ENCODE measurements around the gene SCAF4.

Gene SCAF4

GRCh38 chr21:31677047-31677446 lies 54.9 kb downstream of the SCAF4 start:
- Histone ChIP-seq H3K9ac (ENCODE audit: low read length) (no peak overlapping the region), H3K4me2 (ENCODE audit: low read length) (no peak overlapping the region), H3K4me1 (ENCODE audit: insufficient read depth, low read length, severe bottlenecking) (peaks cover 8% of the 10 kb centered on the region), H3K9me2 (ENCODE audit: low read depth, low read length) (no peaks in the 10 kb centered on the region), H3F3A (ENCODE audit: insufficient read depth, low read length) (peaks cover 5% of the 10 kb centered on the region; the same call in 1 of the 2 replicates), H3K4me3 (ENCODE audit: low read depth, low read length, poor library complexity, severe bottlenecking) (no peak overlapping the region), H3K27ac (ENCODE audit: low read depth, low read length, poor library complexity, severe bottlenecking) (no peak overlapping the region), H4K20me1 (ENCODE audit: insufficient read depth, low read length) (no peaks in the 10 kb centered on the region), H3K9me3 (ENCODE audit: low read length) (no peaks in the 10 kb centered on the region), H3K79me2 (ENCODE audit: insufficient read depth, low read length) (no peaks in the 10 kb centered on the region), H3K36me3 (ENCODE audit: insufficient read depth, low read length) (peaks cover 45% of the 10 kb centered on the region; the same call in 1 of the 2 replicates), H2AFZ (ENCODE audit: low read length) (no peak overlapping the region), H3K27me3 (ENCODE audit: insufficient read depth, low read length) (no peaks in the 10 kb centered on the region)
- TF ChIP-seq EZH2 (IDR thresholded peaks at IDR 0.05; ENCODE audit: borderline replicate concordance, low read length): no peak
- TF ChIP-seq, protein P1, sequence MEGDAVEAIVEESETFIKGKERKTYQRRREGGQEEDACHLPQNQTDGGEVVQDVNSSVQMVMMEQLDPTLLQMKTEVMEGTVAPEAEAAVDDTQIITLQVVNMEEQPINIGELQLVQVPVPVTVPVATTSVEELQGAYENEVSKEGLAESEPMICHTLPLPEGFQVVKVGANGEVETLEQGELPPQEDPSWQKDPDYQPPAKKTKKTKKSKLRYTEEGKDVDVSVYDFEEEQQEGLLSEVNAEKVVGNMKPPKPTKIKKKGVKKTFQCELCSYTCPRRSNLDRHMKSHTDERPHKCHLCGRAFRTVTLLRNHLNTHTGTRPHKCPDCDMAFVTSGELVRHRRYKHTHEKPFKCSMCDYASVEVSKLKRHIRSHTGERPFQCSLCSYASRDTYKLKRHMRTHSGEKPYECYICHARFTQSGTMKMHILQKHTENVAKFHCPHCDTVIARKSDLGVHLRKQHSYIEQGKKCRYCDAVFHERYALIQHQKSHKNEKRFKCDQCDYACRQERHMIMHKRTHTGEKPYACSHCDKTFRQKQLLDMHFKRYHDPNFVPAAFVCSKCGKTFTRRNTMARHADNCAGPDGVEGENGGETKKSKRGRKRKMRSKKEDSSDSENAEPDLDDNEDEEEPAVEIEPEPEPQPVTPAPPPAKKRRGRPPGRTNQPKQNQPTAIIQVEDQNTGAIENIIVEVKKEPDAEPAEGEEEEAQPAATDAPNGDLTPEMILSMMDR (IDR thresholded peaks at IDR 0.05; ENCODE audit: low read length): no peak

- Histone ChIP-seq H3K9me2 (ENCODE audit: low read depth, low read length) (no peaks in the 10 kb centered on the region), H3K4me2 (ENCODE audit: low read length) (no peak overlapping the region), H3K27ac (ENCODE audit: low read depth, low read length, poor library complexity, severe bottlenecking) (peak overlapping the region; percentile 37), H3K4me1 (ENCODE audit: insufficient read depth, low read length, severe bottlenecking) (peaks cover 15% of the 10 kb centered on the region), H3K9ac (ENCODE audit: low read length) (no peak overlapping the region), H3K27me3 (ENCODE audit: insufficient read depth, low read length) (no peaks in the 10 kb centered on the region), H3K9me3 (ENCODE audit: low read length) (no peaks in the 10 kb centered on the region), H4K20me1 (ENCODE audit: insufficient read depth, low read length) (no peaks in the 10 kb centered on the region), H3F3A (ENCODE audit: insufficient read depth, low read length) (peaks cover 5% of the 10 kb centered on the region; the same call in 1 of the 2 replicates), H3K36me3 (ENCODE audit: insufficient read depth, low read length) (peaks cover 45% of the 10 kb centered on the region; the same call in 1 of the 2 replicates), H2AFZ (ENCODE audit: low read length) (no peak overlapping the region), H3K79me2 (ENCODE audit: insufficient read depth, low read length) (no peaks in the 10 kb centered on the region), H3K4me3 (ENCODE audit: low read depth, low read length, poor library complexity, severe bottlenecking) (no peak overlapping the region)
- TF ChIP-seq, protein P1 (IDR thresholded peaks at IDR 0.05; ENCODE audit: low read length): no peak
- no peak for TF ChIP-seq EZH2 (IDR thresholded peaks at IDR 0.05; ENCODE audit: borderline replicate concordance, low read length)
These were observed 56.0 kb downstream of the SCAF4 start for GRCh38 chr21:31675960-31676359.

GRCh38 chr21:31675318-31675717 lies 56.6 kb downstream of the SCAF4 start:
- Histone ChIP-seq H3F3A (ENCODE audit: insufficient read depth, low read length) (peaks cover 5% of the 10 kb centered on the region; the same call in 1 of the 2 replicates), H3K36me3 (ENCODE audit: insufficient read depth, low read length) (peaks cover 45% of the 10 kb centered on the region; the same call in 1 of the 2 replicates), H3K9me2 (ENCODE audit: low read depth, low read length) (no peaks in the 10 kb centered on the region), H3K4me3 (ENCODE audit: low read depth, low read length, poor library complexity, severe bottlenecking) (no peak overlapping the region), H3K4me2 (ENCODE audit: low read length) (no peak overlapping the region), H2AFZ (ENCODE audit: low read length) (no peak overlapping the region), H3K9me3 (ENCODE audit: low read length) (no peaks in the 10 kb centered on the region), H3K79me2 (ENCODE audit: insufficient read depth, low read length) (no peaks in the 10 kb centered on the region), H3K4me1 (ENCODE audit: insufficient read depth, low read length, severe bottlenecking) (peaks cover 15% of the 10 kb centered on the region), H3K9ac (ENCODE audit: low read length) (no peak overlapping the region), H3K27ac (ENCODE audit: low read depth, low read length, poor library complexity, severe bottlenecking) (peak overlapping the region; percentile 7), H3K27me3 (ENCODE audit: insufficient read depth, low read length) (no peaks in the 10 kb centered on the region), H4K20me1 (ENCODE audit: insufficient read depth, low read length) (no peaks in the 10 kb centered on the region)
- no peak for TF ChIP-seq EZH2 (IDR thresholded peaks at IDR 0.05; ENCODE audit: borderline replicate concordance, low read length)
- TF ChIP-seq, protein P1 (IDR thresholded peaks at IDR 0.05; ENCODE audit: low read length): no peak
